Karpas-422 (cell line): ENCODE measurements around the gene PPARA. TPM values are rescaled to one million over a fixed set of nuclear protein-coding genes. Genes with fewer than 3 reads are reported as not detected.

Experiments used
- DNase-seq: peaks from one replicate; pipeline ENCODE4 v3.0.0-alpha.2; 2015
- H2AFZ ChIP-seq: fragments of 200-600 bp; sonication (generic); 2 replicates; pipeline ENCODE4 v1.6.1; 2014; ENCODE audit warnings: antibody characterized with exemption, low read length, mixed read lengths
- H3K27ac ChIP-seq: fragments of 200-600 bp; sonication (generic); 2 replicates; pipeline ENCODE4 v1.5.1; 2014; ENCODE audit warnings: mild to moderate bottlenecking, low read length, moderate library complexity
- H3K27me3 ChIP-seq: fragments of 200-600 bp; sonication (generic); 2 replicates; pipeline ENCODE4 v1.6.1; 2014; ENCODE audit warnings: low read length, mixed read lengths
- H3K36me3 ChIP-seq: fragments of 200-600 bp; sonication (generic); 2 replicates; pipeline ENCODE4 v1.6.1; 2014; ENCODE audit warnings: low read length, mixed read lengths; ENCODE audit not compliant: insufficient read depth
- H3K4me1 ChIP-seq: fragments of 200-600 bp; sonication (generic); 2 replicates; pipeline ENCODE4 v1.6.1; 2014; ENCODE audit warnings: mild to moderate bottlenecking, low read length, mixed read lengths
- H3K4me2 ChIP-seq: fragments of 200-600 bp; sonication (generic); 2 replicates; pipeline ENCODE4 v1.6.1; 2014; ENCODE audit warnings: low read length, low read depth, mild to moderate bottlenecking; ENCODE audit not compliant: poor library complexity, severe bottlenecking
- H3K4me3 ChIP-seq: fragments of 200-600 bp; sonication (generic); 2 replicates; pipeline ENCODE4 v1.5.1; 2014; ENCODE audit warnings: mild to moderate bottlenecking, antibody characterized with exemption, low read length, mixed read lengths
- H3K79me2 ChIP-seq: fragments of 200-600 bp; sonication (generic); 2 replicates; pipeline ENCODE4 v1.6.1; 2014; ENCODE audit warnings: mild to moderate bottlenecking, low read length, mixed read lengths
- H3K9ac ChIP-seq: fragments of 200-600 bp; sonication (generic); 2 replicates; pipeline ENCODE4 v1.6.0; 2014; ENCODE audit warnings: low read length
- H3K9me2 ChIP-seq: fragments of 200-600 bp; sonication (generic), shearing (Covaris generic); replicated peaks from 2 replicates; pipeline ENCODE4 v1.6.0; 2014; ENCODE audit warnings: mild to moderate bottlenecking, low read length, moderate library complexity; ENCODE audit not compliant: insufficient read depth
- H3K9me3 ChIP-seq: fragments of 300-700, 200-600 bp; sonication (generic); 2 replicates; pipeline ENCODE4 v1.6.1; 2014; ENCODE audit warnings: low read length, mixed read lengths
- H4K20me1 ChIP-seq: fragments of 200-600 bp; sonication (generic); 2 replicates; pipeline ENCODE4 v1.6.1; 2014; ENCODE audit warnings: mild to moderate bottlenecking, antibody characterized with exemption, low read length, low read depth; ENCODE audit not compliant: insufficient read depth
- total RNA-seq: library from RNA; depleted of rRNA; stranded (reverse); fragments of >200 nt; shearing (Covaris generic); gene quantifications from 2 replicates; pipeline ENCODE4 v1.2.3, GENCODE V29; 2014; ENCODE audit warnings: low replicate concordance

The PPARA gene
- total RNA-seq, 1 experiment from 2014 or later = 23.5 TPM

DNA sequence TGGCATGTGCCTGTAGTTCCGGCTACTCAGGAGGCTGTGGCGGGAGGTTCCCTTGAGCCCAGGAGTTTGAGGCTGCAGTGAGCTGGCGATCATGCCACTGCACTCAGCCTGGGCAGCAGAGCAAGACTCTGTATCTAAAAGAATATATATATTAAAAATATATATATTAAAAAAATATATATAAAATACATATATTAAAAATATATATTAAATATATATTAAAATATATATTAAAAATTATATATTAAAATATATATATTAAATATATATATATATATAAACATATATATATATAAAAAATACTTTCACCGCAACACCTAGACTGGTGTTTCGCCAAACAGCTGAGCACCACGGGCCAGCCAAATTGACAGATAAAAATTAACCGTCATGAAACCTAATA is 126.2 kb downstream of the PPARA start:
- Histone ChIP-seq H3K9me3 (no peaks in the 10 kb centered on the region), H3K79me2 (no peaks in the 10 kb centered on the region), H3K9me2 (no peaks in the 10 kb centered on the region), H3K4me2 (no peak overlapping the region), H3K9ac (no peak overlapping the region), H3K4me3 (no peak overlapping the region), H2AFZ (no peak overlapping the region), H3K4me1 (no peaks in the 10 kb centered on the region), H3K27ac (no peak overlapping the region), H3K27me3 (no peaks in the 10 kb centered on the region), H4K20me1 (no peaks in the 10 kb centered on the region), H3K36me3 (peaks cover 12% of the 10 kb centered on the region)
- no peak for DNase-seq

DNA sequence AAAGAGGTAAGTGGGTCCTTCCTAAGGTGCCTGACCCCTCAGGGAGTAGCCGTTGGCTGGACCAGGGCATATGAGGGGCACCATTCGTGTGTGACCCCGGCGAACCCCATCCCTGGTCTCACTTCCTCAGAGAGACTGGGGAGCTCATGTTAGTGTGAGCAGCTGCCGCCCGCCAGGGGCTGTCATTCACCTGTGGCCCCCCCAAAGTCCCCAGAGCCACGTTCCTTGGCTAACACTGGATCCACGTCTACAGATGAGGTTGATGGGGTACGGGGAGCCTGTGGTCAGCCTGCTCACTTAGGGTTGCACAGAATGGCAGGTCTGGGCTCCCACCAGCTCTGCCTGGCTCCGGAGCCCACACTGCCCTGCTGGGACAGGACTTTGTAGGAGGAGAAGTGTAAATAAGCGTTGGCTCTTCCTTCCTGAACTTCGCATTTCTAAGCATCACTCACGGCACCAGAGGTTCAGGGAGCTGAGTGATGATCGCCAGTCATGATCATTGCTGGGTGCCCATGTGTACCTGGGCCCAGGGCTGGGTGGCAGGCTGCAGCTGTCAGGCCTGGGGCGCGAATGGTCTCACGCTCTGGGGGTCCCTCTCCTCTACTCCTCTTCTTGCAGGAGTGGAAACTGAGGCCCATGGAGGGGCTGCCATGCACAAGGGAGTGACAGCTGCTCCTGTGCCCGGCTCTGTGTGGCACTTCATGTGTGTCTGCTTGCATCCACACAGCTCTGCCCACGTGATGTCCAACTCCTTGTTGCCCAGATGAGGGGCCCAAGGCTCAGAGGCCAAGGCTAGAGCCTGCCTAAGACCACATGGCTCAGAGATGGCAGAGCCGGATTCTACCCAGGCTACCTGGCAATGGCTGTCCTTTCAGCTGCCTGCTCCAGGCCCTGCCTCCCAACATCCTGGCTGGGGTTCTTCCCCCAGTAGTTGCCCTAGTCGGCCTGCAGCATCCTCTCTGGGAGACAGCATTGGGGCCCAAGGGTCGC is 128.6 kb downstream of the PPARA start:
- Histone ChIP-seq H3K27ac (no peak overlapping the region), H3K36me3 (peaks cover 14% of the 10 kb centered on the region), H3K79me2 (no peaks in the 10 kb centered on the region), H3K9me2 (no peaks in the 10 kb centered on the region), H3K27me3 (no peaks in the 10 kb centered on the region), H3K9ac (no peak overlapping the region), H3K4me2 (no peak overlapping the region), H2AFZ (no peak overlapping the region), H3K4me3 (no peak overlapping the region), H4K20me1 (no peaks in the 10 kb centered on the region), H3K9me3 (no peaks in the 10 kb centered on the region), H3K4me1 (no peaks in the 10 kb centered on the region)
- DNase-seq = no peak

DNA sequence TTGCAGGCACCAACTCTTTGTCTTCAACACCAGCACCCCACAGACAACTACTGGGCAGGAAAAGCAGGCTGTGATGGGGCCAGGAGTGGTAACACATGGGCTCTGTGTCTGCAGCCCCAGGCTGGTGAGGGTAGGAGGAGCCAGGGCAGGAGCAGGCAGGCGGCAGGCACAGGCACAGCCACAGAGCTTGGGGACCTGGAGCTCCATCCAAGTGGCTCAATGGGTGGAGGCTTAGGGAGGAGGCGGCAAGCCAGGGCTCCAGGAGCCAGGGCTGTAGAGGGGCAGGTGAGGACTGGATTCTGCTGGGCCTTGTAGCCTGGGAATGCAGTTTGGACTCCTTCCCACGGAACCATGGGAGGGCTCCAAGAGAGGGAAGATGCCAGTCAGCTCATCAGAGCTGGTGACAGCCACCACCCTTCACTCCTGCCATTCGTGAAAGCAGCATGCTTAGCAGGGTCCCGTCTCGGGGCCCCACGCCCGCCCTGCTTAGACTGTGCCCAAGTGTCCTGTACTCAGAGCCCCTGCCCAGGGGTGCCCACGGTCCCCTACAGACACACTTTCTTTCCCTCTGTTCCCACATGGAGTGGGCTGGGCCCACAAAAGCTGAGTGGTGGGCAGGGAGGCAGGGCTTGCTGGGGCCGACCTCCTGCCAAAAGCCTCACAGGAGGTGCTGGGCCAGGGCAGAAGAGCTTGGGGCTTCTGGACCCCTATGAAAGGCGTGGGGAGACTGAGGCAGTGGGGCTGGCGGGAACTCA is 129.9 kb downstream of the PPARA start:
- H3K79me2 ChIP-seq = no peaks in the 10 kb centered on the region

DNA sequence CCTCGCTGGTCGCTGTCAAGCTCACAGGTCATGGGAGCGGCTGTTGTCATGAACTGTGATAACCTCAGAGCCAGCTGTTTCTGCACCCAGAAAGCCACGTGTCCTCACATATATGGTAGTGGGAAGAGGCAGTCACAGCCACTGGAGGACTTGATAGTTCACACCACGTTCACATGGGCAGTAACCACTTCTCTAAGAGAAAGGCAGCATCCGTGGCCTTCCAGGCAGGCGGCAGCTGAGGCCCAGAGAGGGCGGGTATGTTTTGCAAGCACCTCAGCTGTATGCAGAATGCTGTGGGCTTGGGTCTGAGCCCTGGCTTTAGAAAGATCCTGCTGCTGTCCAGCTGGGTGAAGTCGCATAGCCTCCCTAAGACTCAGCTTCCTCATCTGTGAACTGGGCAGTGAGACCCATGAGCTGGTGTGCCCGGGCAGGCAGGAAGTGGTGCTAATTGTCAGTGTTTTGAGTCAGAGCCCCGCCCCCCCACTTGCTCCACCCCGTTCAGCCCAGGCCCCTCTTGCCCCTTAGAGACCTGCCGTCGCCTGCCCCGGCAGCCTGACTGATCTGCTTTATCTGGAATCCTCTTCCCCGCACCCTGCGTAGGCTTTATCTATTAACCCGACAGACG is 130.8 kb downstream of the PPARA start:
- no peaks in the 10 kb centered on the region for H3K27me3 ChIP-seq
- peaks cover 7% of the 10 kb centered on the region for H3K36me3 ChIP-seq
- H3K9me2 ChIP-seq = no peaks in the 10 kb centered on the region
- H4K20me1 ChIP-seq = no peaks in the 10 kb centered on the region
- H3K4me3 ChIP-seq = no peak overlapping the region
- no peak overlapping the region for H2AFZ ChIP-seq
- H3K27ac ChIP-seq = no peak overlapping the region
- H3K9me3 ChIP-seq = no peaks in the 10 kb centered on the region
- no peaks in the 10 kb centered on the region for H3K79me2 ChIP-seq
- H3K9ac ChIP-seq = no peak overlapping the region
- H3K4me2 ChIP-seq = no peak overlapping the region
- no peak for DNase-seq
- H3K4me1 ChIP-seq = no peaks in the 10 kb centered on the region

More for the DNA sequence above, 129.9 kb downstream of the PPARA start:
- Histone ChIP-seq H4K20me1 (no peaks in the 10 kb centered on the region), H3K9me3 (no peaks in the 10 kb centered on the region), H2AFZ (no peak overlapping the region), H3K9ac (no peak overlapping the region), H3K4me1 (no peaks in the 10 kb centered on the region), H3K27ac (no peak overlapping the region), H3K27me3 (no peaks in the 10 kb centered on the region), H3K4me3 (no peak overlapping the region), H3K36me3 (peaks cover 14% of the 10 kb centered on the region), H3K4me2 (no peak overlapping the region), H3K9me2 (no peaks in the 10 kb centered on the region)
- no peak for DNase-seq

DNA sequence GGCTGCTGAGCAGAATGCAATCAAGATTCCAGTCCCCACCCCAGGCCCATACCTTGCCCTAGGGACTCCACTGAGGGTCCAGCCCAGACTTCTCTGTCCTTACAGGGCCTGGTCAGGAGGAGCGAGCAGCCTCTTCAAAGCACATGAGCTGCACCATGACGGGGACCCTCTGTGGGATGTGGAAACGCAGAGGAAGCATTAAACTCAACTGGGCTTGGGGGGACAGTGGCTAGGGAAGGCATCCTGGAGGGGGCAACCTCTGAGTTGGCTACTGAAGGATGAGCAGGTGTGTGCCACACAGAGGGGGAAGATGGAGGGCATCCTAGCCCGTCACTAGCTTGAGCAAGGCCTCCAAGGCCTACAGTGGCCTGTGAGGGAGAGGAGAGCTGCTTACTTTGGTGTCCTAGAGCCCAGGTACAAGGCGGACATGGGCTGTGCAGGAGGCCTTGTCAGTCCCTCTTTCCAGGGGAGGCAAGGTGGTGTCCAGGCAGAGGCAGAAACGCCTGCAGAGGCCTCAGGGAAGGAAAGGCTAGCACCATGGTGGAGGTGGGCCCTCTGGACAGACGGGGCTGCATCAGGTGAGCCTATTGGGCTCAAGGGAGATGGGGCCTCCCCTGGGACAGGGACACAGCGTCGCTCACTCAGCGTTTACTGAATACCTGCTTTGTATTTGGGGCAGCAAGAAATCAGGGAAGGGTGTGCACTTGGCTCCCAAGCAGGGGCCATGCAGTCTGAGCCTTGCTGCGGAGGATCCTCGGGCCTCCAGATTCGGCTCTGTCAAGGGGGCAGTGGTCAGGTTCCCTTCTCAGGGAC is 131.7 kb downstream of the PPARA start:
- H3K27ac ChIP-seq = no peak overlapping the region
- no peak overlapping the region for H3K4me3 ChIP-seq
- peaks cover 7% of the 10 kb centered on the region for H3K36me3 ChIP-seq

DNA sequence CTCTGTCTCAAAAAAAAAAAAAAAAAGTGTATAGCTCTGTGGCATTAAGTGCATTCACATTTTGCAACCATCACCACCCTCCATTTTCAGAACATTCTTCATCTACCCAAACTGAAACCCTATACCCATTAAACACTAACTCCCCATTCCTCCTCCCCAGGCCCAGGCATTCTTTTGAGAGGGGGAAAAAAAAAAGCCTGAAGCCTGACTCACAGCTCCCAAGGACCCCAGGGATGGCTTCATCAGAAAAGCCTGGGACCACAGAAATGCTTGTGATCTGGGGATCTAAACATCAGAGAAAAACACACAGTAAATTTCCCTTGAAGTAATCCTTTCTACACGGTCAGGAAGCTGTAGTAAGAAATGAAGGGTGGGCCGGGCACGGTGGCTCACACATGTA is 135.7 kb downstream of the PPARA start:
- H3K79me2 ChIP-seq = peaks cover 16% of the 10 kb centered on the region
- H3K4me3 ChIP-seq = no peak overlapping the region
- peaks cover 15% of the 10 kb centered on the region for H3K4me1 ChIP-seq
- H3K27ac ChIP-seq = no peak overlapping the region
- H3K36me3 ChIP-seq = peaks cover 7% of the 10 kb centered on the region
- no peaks in the 10 kb centered on the region for H4K20me1 ChIP-seq
- no peak overlapping the region for H2AFZ ChIP-seq
- no peak overlapping the region for H3K9ac ChIP-seq
- H3K9me3 ChIP-seq = no peaks in the 10 kb centered on the region
- H3K4me2 ChIP-seq = no peak overlapping the region
- no peaks in the 10 kb centered on the region for H3K27me3 ChIP-seq
- DNase-seq = no peak
- H3K9me2 ChIP-seq = no peaks in the 10 kb centered on the region

More for the DNA sequence above, 131.7 kb downstream of the PPARA start:
- H3K9me2 ChIP-seq = no peaks in the 10 kb centered on the region
- H2AFZ ChIP-seq = no peak overlapping the region
- H4K20me1 ChIP-seq = no peaks in the 10 kb centered on the region
- H3K27me3 ChIP-seq = no peaks in the 10 kb centered on the region
- H3K79me2 ChIP-seq = peaks cover 3% of the 10 kb centered on the region
- no peaks in the 10 kb centered on the region for H3K9me3 ChIP-seq
- no peak overlapping the region for H3K4me2 ChIP-seq
- no peak for DNase-seq
- peaks cover 4% of the 10 kb centered on the region for H3K4me1 ChIP-seq
- no peak overlapping the region for H3K9ac ChIP-seq

DNA sequence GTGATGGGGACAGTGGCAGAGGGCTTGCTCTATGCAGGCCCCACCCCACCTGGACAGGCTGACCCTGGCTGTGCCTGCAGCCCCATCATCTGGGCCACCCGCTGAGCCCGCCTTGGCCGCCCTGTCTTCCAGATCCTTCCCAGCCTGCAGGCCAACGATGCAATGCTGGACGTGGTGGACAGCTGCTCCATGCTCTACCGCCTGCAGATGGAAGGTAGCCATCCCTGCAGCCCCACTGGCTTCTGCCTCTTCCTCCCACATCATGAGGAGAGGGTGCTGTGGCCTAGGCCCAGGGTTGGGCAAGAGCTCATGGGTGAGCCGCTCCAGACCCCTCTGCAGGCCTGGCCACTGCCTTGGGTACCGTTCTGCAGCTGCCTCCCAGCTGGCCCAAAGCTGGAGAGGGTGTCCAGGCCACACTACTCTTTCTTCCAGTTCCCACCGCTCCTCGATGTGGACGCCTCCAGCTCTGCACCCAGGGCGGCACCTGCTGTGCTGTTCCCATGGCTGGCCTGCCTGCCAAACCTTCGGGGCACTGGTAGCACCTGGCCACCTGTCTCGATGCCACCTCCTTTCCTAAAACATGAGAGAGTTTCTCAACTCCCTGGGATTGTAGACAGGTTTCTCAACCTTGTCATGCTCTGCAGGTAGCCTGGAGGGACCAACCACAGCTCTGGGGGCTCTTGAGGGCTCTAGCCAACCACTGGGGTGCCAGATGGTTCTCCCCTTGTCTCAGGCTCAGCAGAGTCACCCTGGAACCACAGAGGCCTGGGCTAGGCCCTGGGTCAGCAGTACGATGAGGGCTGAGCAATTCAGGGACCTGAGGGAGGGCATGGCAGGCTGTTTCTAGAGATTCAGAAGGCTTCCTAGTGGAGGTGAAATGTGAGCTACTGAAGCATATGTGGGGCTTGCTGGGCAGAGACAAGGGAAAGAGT is 136.9 kb downstream of the PPARA start:
- peaks cover 10% of the 10 kb centered on the region for H3K36me3 ChIP-seq
- no peaks in the 10 kb centered on the region for H3K9me2 ChIP-seq
- H3K4me2 ChIP-seq = peak overlapping the region; percentile 84
- H3K4me1 ChIP-seq = peaks cover 15% of the 10 kb centered on the region
- H3K4me3 ChIP-seq = peak overlapping the region; percentile 84
- H3K9ac ChIP-seq = peak overlapping the region; percentile 91
- peak overlapping the region; percentile 68 for H3K27ac ChIP-seq
- H2AFZ ChIP-seq = no peak overlapping the region
- no peaks in the 10 kb centered on the region for H3K27me3 ChIP-seq
- no peak for DNase-seq
- H3K79me2 ChIP-seq = peaks cover 16% of the 10 kb centered on the region
- H3K9me3 ChIP-seq = no peaks in the 10 kb centered on the region
- no peaks in the 10 kb centered on the region for H4K20me1 ChIP-seq
